ENCODE results near the gene MEF2D. TPM values are rescaled to one million over a fixed set of nuclear protein-coding genes. Genes with fewer than 3 reads are reported as not detected.
A peak's percentile ranks its signal among the peaks of the same experiment; 100 is the strongest.

The MEF2D gene
- total and polyA plus RNA-seq, 10 donors = 7.4 to 103 (median 61.6) TPM

GRCh38 chr1:156482276-156482675, 18.3 kb downstream of the MEF2D start:
- H3K27me3 ChIP-seq (replicated peaks in 1 of 7) = no peaks in the 10 kb centered on the region
- intact Hi-C loops (cut with DNase I; ENCODE audit: low total_unique reads) = loop anchor here (10.0 kb wide), 1 partner anchor 123 kb away; the partner anchor contains the start of gene GPATCH4
- DNase-seq = no peak
- H3K4me1 ChIP-seq = peaks cover 15 to 89% (median 70%) of the 10 kb centered on the region in 6 donors
- H3K4me3 ChIP-seq = no peak overlapping the region
- no peak for TF ChIP-seq POLR2A (IDR thresholded peaks at IDR 0.05)
- peak in 2 of 3 donors; percentile 45 to 64 for TF ChIP-seq POLR2AphosphoS5 (IDR thresholded peaks at IDR 0.05)
- H3K27ac ChIP-seq = peak overlapping the region in 3 of 8 donors; percentile 63 to 80 (median 65)
- 86 to 95% (median 92%) methylated on average over 19 of the region's 19 CpGs for WGBS, 5 donors
- H3K36me3 ChIP-seq = peaks cover under 1 to 75% (median 61%) of the 10 kb centered on the region in 6 donors
- no peaks in the 10 kb centered on the region for H3K9me3 ChIP-seq

DNA sequence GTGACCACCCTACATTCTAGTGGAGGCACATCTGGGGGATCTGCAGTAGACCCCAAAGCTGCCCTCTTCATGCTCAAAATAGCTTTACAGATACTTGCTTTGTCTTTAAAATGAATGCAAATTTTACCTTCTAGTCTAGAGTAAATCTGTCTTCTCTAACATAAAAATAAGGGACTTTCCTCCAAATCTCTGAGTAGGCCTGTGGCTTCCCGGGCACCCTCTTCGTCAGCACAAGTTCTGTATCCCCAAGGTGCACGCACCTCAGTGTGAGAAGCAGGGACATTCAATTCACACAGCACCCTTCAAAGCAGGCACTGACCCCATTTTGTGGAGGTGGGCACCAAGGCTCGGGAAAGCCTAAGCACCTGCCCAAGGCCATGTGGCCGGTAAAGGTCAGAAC, 19.0 kb downstream of the MEF2D start:
- intact Hi-C loops (cut with DNase I; ENCODE audit: low total_unique reads) = loop anchor here (10.0 kb wide), 1 partner anchor 123 kb away; the partner anchor contains the start of gene GPATCH4
- Histone ChIP-seq H3K4me1 (peaks cover 12 to 84% (median 62%) of the 10 kb centered on the region in 6 donors), H3K36me3 (peaks cover 2 to 82% (median 69%) of the 10 kb centered on the region in 6 donors), H3K27me3 (replicated peaks in 1 of 7) (no peaks in the 10 kb centered on the region), H3K27ac (peak overlapping the region in 6 of 8 donors; percentile 35 to 80 (median 60)), H3K4me3 (no peak overlapping the region), H3K9me3 (no peaks in the 10 kb centered on the region)
- WGBS, 5 donors = 60 to 77% (median 64%) methylated on average over 5 of the region's 5 CpGs
- TF ChIP-seq CTCF (IDR thresholded peaks at IDR 0.05 in 8 of 11, conservative IDR thresholded peaks at IDR 0.05 in 3 of 11) (no peak), POLR2A (IDR thresholded peaks at IDR 0.05) (no peak), POLR2AphosphoS5 (IDR thresholded peaks at IDR 0.05) (no peak)
- no peak for DNase-seq

DNA sequence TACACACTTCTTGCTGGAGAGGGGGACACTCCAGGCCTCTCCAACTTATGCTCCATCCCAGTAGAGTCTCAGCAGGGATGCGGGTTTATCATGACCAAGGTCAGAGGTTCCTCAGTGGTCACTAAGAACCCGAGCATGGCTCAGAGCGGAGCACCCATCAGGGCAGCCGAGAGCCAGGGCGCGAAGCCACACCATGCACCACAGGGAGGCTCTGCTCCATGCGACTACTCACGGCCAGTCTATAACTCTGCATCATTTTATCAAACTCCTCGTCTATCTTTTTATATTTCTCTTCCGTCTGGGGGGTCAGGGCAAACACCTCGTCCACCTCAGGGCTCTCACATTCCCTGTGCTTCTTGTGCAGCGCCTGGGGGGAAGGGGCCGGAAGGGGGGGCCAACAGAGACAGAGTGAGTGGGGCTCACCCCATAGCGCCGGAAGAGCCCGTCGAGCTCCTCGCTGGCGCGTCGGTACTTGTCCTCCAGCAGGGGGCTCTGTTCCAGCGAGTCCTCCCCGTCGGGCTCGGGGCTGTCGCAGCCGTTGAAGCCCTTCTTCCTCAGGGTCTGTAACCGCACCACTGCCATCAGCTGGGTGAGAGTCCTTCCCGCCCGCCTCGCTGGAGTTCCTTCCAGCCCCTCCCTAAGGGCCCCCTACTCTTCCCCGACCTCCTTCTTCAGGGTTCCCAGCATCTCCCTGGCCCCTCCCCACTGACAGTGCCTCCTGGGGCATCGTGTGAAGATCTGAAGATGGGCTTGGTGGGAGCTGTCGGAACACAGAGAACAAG, 20.0 kb downstream of the MEF2D start:
- H3K36me3 ChIP-seq = peaks cover 2 to 87% (median 78%) of the 10 kb centered on the region in 6 donors
- H3K27ac ChIP-seq = peak overlapping the region; percentile 29 to 80 (median 60)
- 31 to 46% (median 37%) methylated on average over 21 to 34 of the region's 34 CpGs for WGBS, 5 donors
- no peaks in the 10 kb centered on the region for H3K9me3 ChIP-seq
- intact Hi-C loops (cut with DNase I; ENCODE audit: low total_unique reads) = loop anchor here (10.0 kb wide), 1 partner anchor 124 kb away; the partner anchor contains the start of gene GPATCH4
- no peaks in the 10 kb centered on the region for H3K27me3 ChIP-seq (replicated peaks in 1 of 7)
- H3K4me1 ChIP-seq = peaks cover 12 to 75% (median 53%) of the 10 kb centered on the region in 6 donors
- DNase-seq = peak; percentile 94
- H3K4me3 ChIP-seq = peak overlapping the region in 1 of 8 donors; percentile 27
- TF ChIP-seq POLR2AphosphoS5 (IDR thresholded peaks at IDR 0.05) (peak; percentile 69 to 85 (median 70)), POLR2A (IDR thresholded peaks at IDR 0.05) (no peak), CTCF (IDR thresholded peaks at IDR 0.05 in 8 of 11, conservative IDR thresholded peaks at IDR 0.05 in 3 of 11) (peak; percentile 73 to 92 (median 82))

- peaks cover 12 to 69% (median 48%) of the 10 kb centered on the region in 6 donors for H3K4me1 ChIP-seq
- intact Hi-C loops (cut with DNase I; ENCODE audit: low total_unique reads) = loop anchor here (10.0 kb wide), 1 partner anchor 125 kb away; the partner anchor contains the start of gene GPATCH4
- no peak for DNase-seq
- no peaks in the 10 kb centered on the region for H3K9me3 ChIP-seq
- H3K27ac ChIP-seq = peak overlapping the region in 4 of 8 donors; percentile 57 to 80 (median 64)
- H3K4me3 ChIP-seq = no peak overlapping the region
- WGBS, 5 donors = 17 to 53% (median 28%) methylated on average over 4 of the region's 4 CpGs
- TF ChIP-seq POLR2A (IDR thresholded peaks at IDR 0.05) (no peak), POLR2AphosphoS5 (IDR thresholded peaks at IDR 0.05) (peak in 1 of 3 donors; percentile 42), CTCF (IDR thresholded peaks at IDR 0.05 in 8 of 11, conservative IDR thresholded peaks at IDR 0.05 in 3 of 11) (no peak)
- H3K27me3 ChIP-seq (replicated peaks in 1 of 7) = no peaks in the 10 kb centered on the region
- H3K36me3 ChIP-seq = peaks cover 2 to 89% (median 84%) of the 10 kb centered on the region in 6 donors
These were observed 20.6 kb downstream of the MEF2D start for GRCh38 chr1:156480016-156480370.

Data from spleen (tissue), 11 donors.